ENCODE measurements around the gene GABRG3. TPM values are rescaled to one million over a fixed set of nuclear protein-coding genes. Genes with fewer than 3 reads are reported as not detected.
A peak's percentile ranks its signal among the peaks of the same experiment; 100 is the strongest.

GABRG3 gene
- polyA plus RNA-seq, 2 of the 4 experiments (the other 2 are of a cell fraction): 0.08 to 0.18 TPM

DNA sequence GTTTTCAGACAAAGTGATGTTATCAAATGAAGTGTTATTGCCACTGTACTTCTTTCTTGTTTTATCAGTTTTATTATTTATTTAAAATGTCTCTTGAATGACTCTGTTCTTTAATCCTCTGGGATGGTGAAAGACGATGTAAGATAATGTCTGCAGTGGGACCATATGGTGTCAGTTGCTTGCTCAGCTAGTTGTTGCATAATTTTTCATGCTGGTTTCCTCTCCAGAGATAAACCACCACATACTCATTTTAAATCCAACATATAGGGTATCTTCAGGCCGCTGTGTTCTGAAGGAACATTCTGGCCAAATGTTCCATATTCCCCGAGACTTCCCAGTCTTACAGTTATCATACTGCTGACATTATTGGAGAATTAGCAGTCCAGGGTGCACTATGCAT is 75.9 kb downstream of the GABRG3 start:
- Histone ChIP-seq H3K4me3 (no peak overlapping the region), H3K4me1 (no peaks in the 10 kb centered on the region), H3K4me2 (no peak overlapping the region), H3K9me3 (no peaks in the 10 kb centered on the region), H3K27ac (no peak overlapping the region)
- ChIA-PET CTCF (interaction anchor here (3.9 kb wide), 1 partner anchor 14 kb away, joined by 26 read pairs; no protein-coding TSS in a partner anchor), POLR2A (no interaction called here)
- ATAC-seq (no peak), FAIRE-seq (no peak), DNase-seq (ENCODE audit: low read depth in 1 of 2, low spot score in 1 of 2) (no peak)
- WGBS (ENCODE audit: missing lambda C conversion rate): 24% methylated on average over 3 of the region's 3 CpGs
- no peak for TF ChIP-seq FOXS1 (CRISPR knock-in tag; IDR thresholded peaks at IDR 0.05)
- TF ChIP-seq POLR2AphosphoS2 (conservative IDR thresholded peaks at IDR 0.05; ENCODE audit: low read length): no peak
- no peak for TF ChIP-seq EP300 (IDR thresholded peaks at IDR 0.05)
- TF ChIP-seq, protein P1, sequence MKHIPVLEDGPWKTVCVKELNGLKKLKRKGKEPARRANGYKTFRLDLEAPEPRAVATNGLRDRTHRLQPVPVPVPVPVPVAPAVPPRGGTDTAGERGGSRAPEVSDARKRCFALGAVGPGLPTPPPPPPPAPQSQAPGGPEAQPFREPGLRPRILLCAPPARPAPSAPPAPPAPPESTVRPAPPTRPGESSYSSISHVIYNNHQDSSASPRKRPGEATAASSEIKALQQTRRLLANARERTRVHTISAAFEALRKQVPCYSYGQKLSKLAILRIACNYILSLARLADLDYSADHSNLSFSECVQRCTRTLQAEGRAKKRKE (CRISPR knock-in tag; IDR thresholded peaks at IDR 0.05; ENCODE audit: low read depth): no peak

- FAIRE-seq (no peak), DNase-seq (ENCODE audit: low read depth in 1 of 2, low spot score in 1 of 2) (no peak), ATAC-seq (no peak)
- Histone ChIP-seq H3K4me1 (no peaks in the 10 kb centered on the region), H3K9me3 (no peaks in the 10 kb centered on the region), H3K4me3 (no peak overlapping the region), H3K27ac (no peak overlapping the region), H3K4me2 (no peak overlapping the region)
- POLR2A ChIA-PET: no interaction called here
- no peak for TF ChIP-seq ZSCAN20 (CRISPR knock-in tag; IDR thresholded peaks at IDR 0.05)
- no peak for TF ChIP-seq ZC3H11A (IDR thresholded peaks at IDR 0.05)
- no peak for TF ChIP-seq EP300 (IDR thresholded peaks at IDR 0.05)
- no peak for TF ChIP-seq KDM1A (IDR thresholded peaks at IDR 0.05; ENCODE audit: low read depth)
- TF ChIP-seq RAD21 (conservative IDR thresholded peaks at IDR 0.05 in 1 of 2, IDR thresholded peaks at IDR 0.05 in 1 of 2): no peak
- no peak for TF ChIP-seq RNF2 (IDR thresholded peaks at IDR 0.05; ENCODE audit: borderline replicate concordance, low read depth)
- no peak for TF ChIP-seq TFCP2L1 (CRISPR knock-in tag; IDR thresholded peaks at IDR 0.05)
- no peak for TF ChIP-seq KDM5A (IDR thresholded peaks at IDR 0.05)
- no peak for TF ChIP-seq HOXB5 (CRISPR knock-in tag; IDR thresholded peaks at IDR 0.05)
- TF ChIP-seq EHMT2 (IDR thresholded peaks at IDR 0.05; ENCODE audit: low read depth): no peak
- TF ChIP-seq, protein P2, sequence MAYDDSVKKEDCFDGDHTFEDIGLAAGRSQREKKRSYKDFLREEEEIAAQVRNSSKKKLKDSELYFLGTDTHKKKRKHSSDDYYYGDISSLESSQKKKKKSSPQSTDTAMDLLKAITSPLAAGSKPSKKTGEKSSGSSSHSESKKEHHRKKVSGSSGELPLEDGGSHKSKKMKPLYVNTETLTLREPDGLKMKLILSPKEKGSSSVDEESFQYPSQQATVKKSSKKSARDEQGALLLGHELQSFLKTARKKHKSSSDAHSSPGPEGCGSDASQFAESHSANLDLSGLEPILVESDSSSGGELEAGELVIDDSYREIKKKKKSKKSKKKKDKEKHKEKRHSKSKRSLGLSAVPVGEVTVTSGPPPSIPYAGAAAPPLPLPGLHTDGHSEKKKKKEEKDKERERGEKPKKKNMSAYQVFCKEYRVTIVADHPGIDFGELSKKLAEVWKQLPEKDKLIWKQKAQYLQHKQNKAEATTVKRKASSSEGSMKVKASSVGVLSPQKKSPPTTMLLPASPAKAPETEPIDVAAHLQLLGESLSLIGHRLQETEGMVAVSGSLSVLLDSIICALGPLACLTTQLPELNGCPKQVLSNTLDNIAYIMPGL (CRISPR knock-in tag; IDR thresholded peaks at IDR 0.05; ENCODE audit: borderline replicate concordance): no peak
- no peak for TF ChIP-seq CHD4 (IDR thresholded peaks at IDR 0.05; ENCODE audit: borderline replicate concordance)
- TF ChIP-seq CHD2 (IDR thresholded peaks at IDR 0.05; ENCODE audit: low read length, partially characterized antibody): no peak
- no peak for TF ChIP-seq HEYL (CRISPR knock-in tag; IDR thresholded peaks at IDR 0.05)
- TF ChIP-seq FOXS1 (CRISPR knock-in tag; IDR thresholded peaks at IDR 0.05): no peak
- CTCF ChIA-PET: interaction anchor here (1.4 to 3.9 kb wide), 2 partner anchors 11 to 309 kb away, joined by 4 to 26 read pairs; no protein-coding TSS in a partner anchor
- WGBS (ENCODE audit: missing lambda C conversion rate): 40% methylated on average over 4 of the region's 4 CpGs
Measured at GRCh38 chr15:27050163-27050562, 79.2 kb downstream of the GABRG3 start.

DNA sequence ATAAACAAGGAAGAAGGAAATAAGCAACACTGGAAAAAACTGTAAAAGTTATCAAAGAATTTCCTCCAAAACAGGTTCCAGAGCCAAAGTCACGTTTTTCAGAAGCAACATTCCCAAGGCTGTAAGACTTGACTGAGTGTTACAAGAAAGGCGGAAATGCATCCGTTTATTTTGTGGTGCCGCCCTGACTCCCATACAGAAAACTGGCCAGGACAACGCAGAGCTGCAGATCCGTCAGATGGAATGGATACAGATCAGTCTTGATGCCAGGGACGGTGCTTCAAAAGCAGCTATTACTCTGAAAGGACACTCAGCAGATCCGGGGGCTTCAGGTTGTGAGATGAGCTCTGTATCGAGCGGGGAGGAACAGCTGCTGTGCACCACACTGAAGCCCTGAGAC is 83.4 kb downstream of the GABRG3 start:
- FAIRE-seq (peak; percentile 79), ATAC-seq (no peak), DNase-seq (ENCODE audit: low read depth in 1 of 2, low spot score in 1 of 2) (no peak)
- Histone ChIP-seq H3K4me2 (no peak overlapping the region), H3K4me3 (no peak overlapping the region), H3K9me3 (no peaks in the 10 kb centered on the region), H3K4me1 (no peaks in the 10 kb centered on the region), H3K27ac (no peak overlapping the region)
- ChIA-PET POLR2A (no interaction called here), CTCF (interaction anchor here (1.7 kb wide), 1 partner anchor 12 kb away, joined by 5 read pairs; no protein-coding TSS in a partner anchor)
- WGBS (ENCODE audit: missing lambda C conversion rate): 30% methylated on average over 10 of the region's 10 CpGs
- TF ChIP-seq RNF2 (IDR thresholded peaks at IDR 0.05; ENCODE audit: borderline replicate concordance, low read depth) (no peak), RFX5 (IDR thresholded peaks at IDR 0.05) (no peak), KDM1A (IDR thresholded peaks at IDR 0.05; ENCODE audit: low read depth) (no peak), KDM5A (IDR thresholded peaks at IDR 0.05) (no peak), SMC3 (IDR thresholded peaks at IDR 0.05) (no peak), JUN (IDR thresholded peaks at IDR 0.05) (no peak)
- TF ChIP-seq, protein P3, sequence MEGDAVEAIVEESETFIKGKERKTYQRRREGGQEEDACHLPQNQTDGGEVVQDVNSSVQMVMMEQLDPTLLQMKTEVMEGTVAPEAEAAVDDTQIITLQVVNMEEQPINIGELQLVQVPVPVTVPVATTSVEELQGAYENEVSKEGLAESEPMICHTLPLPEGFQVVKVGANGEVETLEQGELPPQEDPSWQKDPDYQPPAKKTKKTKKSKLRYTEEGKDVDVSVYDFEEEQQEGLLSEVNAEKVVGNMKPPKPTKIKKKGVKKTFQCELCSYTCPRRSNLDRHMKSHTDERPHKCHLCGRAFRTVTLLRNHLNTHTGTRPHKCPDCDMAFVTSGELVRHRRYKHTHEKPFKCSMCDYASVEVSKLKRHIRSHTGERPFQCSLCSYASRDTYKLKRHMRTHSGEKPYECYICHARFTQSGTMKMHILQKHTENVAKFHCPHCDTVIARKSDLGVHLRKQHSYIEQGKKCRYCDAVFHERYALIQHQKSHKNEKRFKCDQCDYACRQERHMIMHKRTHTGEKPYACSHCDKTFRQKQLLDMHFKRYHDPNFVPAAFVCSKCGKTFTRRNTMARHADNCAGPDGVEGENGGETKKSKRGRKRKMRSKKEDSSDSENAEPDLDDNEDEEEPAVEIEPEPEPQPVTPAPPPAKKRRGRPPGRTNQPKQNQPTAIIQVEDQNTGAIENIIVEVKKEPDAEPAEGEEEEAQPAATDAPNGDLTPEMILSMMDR (IDR thresholded peaks at IDR 0.05): no peak
- TF ChIP-seq, protein P4, sequence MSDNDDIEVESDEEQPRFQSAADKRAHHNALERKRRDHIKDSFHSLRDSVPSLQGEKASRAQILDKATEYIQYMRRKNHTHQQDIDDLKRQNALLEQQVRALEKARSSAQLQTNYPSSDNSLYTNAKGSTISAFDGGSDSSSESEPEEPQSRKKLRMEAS (IDR thresholded peaks at IDR 0.05): no peak
